ENCODE data around the gene RTL10. TPM values are rescaled to one million over a fixed set of nuclear protein-coding genes. Genes with fewer than 3 reads are reported as not detected.

The RTL10 gene
- total and polyA plus RNA-seq, 2 of the 13 experiments (the other 11 are each of a cell fraction or from before 2014, with no cell fraction given) = 14.1 to 15.8 TPM

- Histone ChIP-seq H2AFZ (ENCODE audit: low read length) (no peak overlapping the region), H3K79me2 (ENCODE audit: insufficient read depth, low read length) (no peaks in the 10 kb centered on the region), H3K27me3 (ENCODE audit: control insufficient read depth in 1 of 2, insufficient read depth in 2 of 2, low read length in 2 of 2) (no peaks in the 10 kb centered on the region), H3K36me3 (replicated peaks in 1 of 2; ENCODE audit: control insufficient read depth in 1 of 2, insufficient read depth in 2 of 2, low read length in 2 of 2) (no peaks in the 10 kb centered on the region), H3K4me2 (ENCODE audit: low read depth, low read length) (no peak overlapping the region), H3K9ac (ENCODE audit: insufficient read depth, low read depth, low read length) (no peak overlapping the region), H3K9me3 (ENCODE audit: low read length) (no peaks in the 10 kb centered on the region), H4K20me1 (ENCODE audit: insufficient read depth, low read length) (no peaks in the 10 kb centered on the region), H3K4me1 (ENCODE audit: insufficient read depth, low read length) (peaks cover 48% of the 10 kb centered on the region), H3K27ac (ENCODE audit: extremely low read length, insufficient read depth, low read length) (no peak overlapping the region), H3K4me3 (replicated peaks in 1 of 3; ENCODE audit: insufficient read depth in 1 of 3, low read depth in 2 of 3, low read length in 3 of 3) (no peak overlapping the region)
- intact Hi-C loops (cut with micrococcal nuclease; ENCODE audit: unreplicated experiment) (no loop called here), in situ Hi-C loops (cut with HindIII; ENCODE audit: extremely low pct_ligation_motif_present, low pct_unique_long_range_greater_than_20kb) (no loop called here)
- BruUV-seq (replicated peaks) = no TSS peak
- ChIA-PET POLR2A (interaction anchor here (1.0 kb wide), 1 partner anchor 14 kb away, joined by 3 read pairs; no protein-coding TSS in a partner anchor), CTCF (ENCODE audit: low intra/inter-chr PET ratio, low total read pairs) (no interaction called here)
- no peak for DNase-seq (ENCODE audit: low spot score)
- FAIRE-seq = no peak
- 98% methylated on average over 2 of the region's 2 CpGs for WGBS (ENCODE audit: low lambda C conversion rate)
- ATAC-seq = no peak
- TF ChIP-seq RXRA (CRISPR knock-in tag; IDR thresholded peaks at IDR 0.05) = no peak
- TF ChIP-seq MNT (IDR thresholded peaks at IDR 0.05) = no peak
- no peak for TF ChIP-seq RFXANK (CRISPR knock-in tag; IDR thresholded peaks at IDR 0.05)
- TF ChIP-seq CERS6 (CRISPR knock-in tag; IDR thresholded peaks at IDR 0.05) = no peak
- TF ChIP-seq PLRG1 (conservative IDR thresholded peaks at IDR 0.05) = no peak
- no peak for TF ChIP-seq MTERF4 (CRISPR knock-in tag; IDR thresholded peaks at IDR 0.05)
- TF ChIP-seq ZMAT5 (CRISPR knock-in tag; IDR thresholded peaks at IDR 0.05; ENCODE audit: borderline replicate concordance, low read depth) = no peak
- TF ChIP-seq ZNF577 (CRISPR knock-in tag; IDR thresholded peaks at IDR 0.05; ENCODE audit: borderline replicate concordance, low read depth) = no peak
- TF ChIP-seq TEAD2 (CRISPR knock-in tag; IDR thresholded peaks at IDR 0.05) = no peak
- no peak for TF ChIP-seq E2F5 (CRISPR knock-in tag; conservative IDR thresholded peaks at IDR 0.05)
- TF ChIP-seq AGO1 (IDR thresholded peaks at IDR 0.05; ENCODE audit: low read depth, low read length, poor library complexity, severe bottlenecking) = no peak
- TF ChIP-seq HMGXB3 (CRISPR knock-in tag; IDR thresholded peaks at IDR 0.05; ENCODE audit: borderline replicate concordance) = no peak
- no peak for TF ChIP-seq EP300 (IDR thresholded peaks at IDR 0.05; ENCODE audit: low read depth in 2 of 2, low read length in 2 of 2)
- TF ChIP-seq EP300 (CRISPR knock-in tag; IDR thresholded peaks at IDR 0.05; ENCODE audit: borderline replicate concordance) = no peak
- TF ChIP-seq ZNF644 (CRISPR knock-in tag; IDR thresholded peaks at IDR 0.05; ENCODE audit: low read depth) = no peak
- TF ChIP-seq ZNF34 (CRISPR knock-in tag; IDR thresholded peaks at IDR 0.05; ENCODE audit: borderline replicate concordance) = no peak
- TF ChIP-seq CCDC6 (CRISPR knock-in tag; IDR thresholded peaks at IDR 0.05) = no peak
Measured at GRCh38 chr22:19826619-19826950, 28.1 kb downstream of the RTL10 start.

All from HepG2 (cell line).